ENCODE measurements around the gene ASB3. TPM values are rescaled to one million over a fixed set of nuclear protein-coding genes. Genes with fewer than 3 reads are reported as not detected.

ASB3 gene
- total and polyA plus RNA-seq, 2 donors (not counting 3 experiments of a cell fraction or from before 2014, with no cell fraction given) = 20.3 to 20.5 TPM

- no peaks in the 10 kb centered on the region for H4K20me1 ChIP-seq (replicated peaks; ENCODE audit: control insufficient read depth, extremely low read depth, insufficient read depth, low read length)
- H3K9ac ChIP-seq (replicated peaks; ENCODE audit: extremely low read depth, insufficient read depth, low read length) = no peak overlapping the region
- no peaks in the 10 kb centered on the region for H3K27me3 ChIP-seq (ENCODE audit: control insufficient read depth in 2 of 2, insufficient read depth in 2 of 2, low read length in 2 of 2)
- H2AFZ ChIP-seq (ENCODE audit: low read depth, low read length) = no peak overlapping the region
- TF ChIP-seq FOS (IDR thresholded peaks at IDR 0.05; ENCODE audit: borderline replicate concordance, insufficient read depth, low read length) (no peak), CTCF (IDR thresholded peaks at IDR 0.05; ENCODE audit: extremely low read depth in 1 of 2, insufficient read depth in 1 of 2, low read depth in 1 of 2, low read length in 2 of 2) (no peak), GATA2 (IDR thresholded peaks at IDR 0.05; ENCODE audit: insufficient read depth, insufficient read length, low read depth, low read length) (no peak), POLR2AphosphoS5 (IDR thresholded peaks at IDR 0.05; ENCODE audit: insufficient read depth, low read depth, low read length) (no peak), POLR2A (IDR thresholded peaks at IDR 0.05; ENCODE audit: low read depth, low read length) (no peak), MYC (IDR thresholded peaks at IDR 0.05; ENCODE audit: low read depth, low read length) (no peak), MAX (IDR thresholded peaks at IDR 0.05; ENCODE audit: insufficient read depth, insufficient read length) (no peak), EZH2 (IDR thresholded peaks at IDR 0.05; ENCODE audit: borderline replicate concordance, low read depth, low read length, severe bottlenecking) (no peak), JUN (IDR thresholded peaks at IDR 0.05; ENCODE audit: borderline replicate concordance, insufficient read depth, insufficient read length, low read depth) (no peak)
- intact Hi-C loops (cut with micrococcal nuclease) = no loop called here
- H3K27ac ChIP-seq (ENCODE audit: insufficient read depth, low read depth, low read length) = no peak overlapping the region
- no peaks in the 10 kb centered on the region for H3K36me3 ChIP-seq (ENCODE audit: control insufficient read depth in 2 of 2, extremely low read depth in 1 of 2, insufficient read depth in 2 of 2, low read length in 2 of 2)
- H3K9me1 ChIP-seq (replicated peaks; ENCODE audit: control insufficient read depth, extremely low read depth, insufficient read depth, low read length) = no peaks in the 10 kb centered on the region
- no peak for FAIRE-seq
- no peaks in the 10 kb centered on the region for H3K4me1 ChIP-seq (ENCODE audit: control insufficient read depth, extremely low read depth, insufficient read depth, low read length)
- DNase-seq (ENCODE audit: low read depth, low spot score) = no peak
- H3K9me3 ChIP-seq (replicated peaks; ENCODE audit: control insufficient read depth, insufficient read depth, low read length) = no peaks in the 10 kb centered on the region
- H3K79me2 ChIP-seq (ENCODE audit: control insufficient read depth, insufficient read depth, low read length) = no peaks in the 10 kb centered on the region
- BruUV-seq (replicated peaks) = no TSS peak
- no peak overlapping the region for H3K4me3 ChIP-seq (replicated peaks in 1 of 3; ENCODE audit: insufficient read depth in 1 of 3, low read depth in 1 of 3, low read length in 3 of 3)
- ChIA-PET CTCF (no interaction called here), POLR2A (no interaction called here)
- dilution Hi-C loops (cut with MboI; ENCODE audit: extremely low pct_ligation_motif_present, low sequenced_read_pairs) = no loop called here
- no peak overlapping the region for H3K4me2 ChIP-seq (ENCODE audit: insufficient read depth, low read length)
These were observed 164.6 kb downstream of the ASB3 start for GRCh38 chr2:53622141-53622540.

Measured in endothelial cell of umbilical vein (primary cell).